Subcutaneous adipose tissue (tissue), 4 donors: ENCODE results near the gene PLAAT2. TPM values are rescaled to one million over a fixed set of nuclear protein-coding genes. Genes with fewer than 3 reads are reported as not detected.

Experiments
- total RNA-seq, 4 donors: library from RNA; depleted of rRNA; stranded (reverse); fragments of >200 nt; gene quantifications; one replicate each; pipeline ENCODE4 v1.1.0, GENCODE V29; 2016
- TF ChIP-seq, protein P1 (sequence below): fragments of 450-650 bp; IDR thresholded peaks from one replicate; pipeline ENCODE4 v1.5.1; 2016; ENCODE audit warnings: low read depth, mild to moderate bottlenecking, control low read depth, antibody characterized with exemption, moderate library complexity

PLAAT2 gene
- total RNA-seq, result not detected

DNA sequence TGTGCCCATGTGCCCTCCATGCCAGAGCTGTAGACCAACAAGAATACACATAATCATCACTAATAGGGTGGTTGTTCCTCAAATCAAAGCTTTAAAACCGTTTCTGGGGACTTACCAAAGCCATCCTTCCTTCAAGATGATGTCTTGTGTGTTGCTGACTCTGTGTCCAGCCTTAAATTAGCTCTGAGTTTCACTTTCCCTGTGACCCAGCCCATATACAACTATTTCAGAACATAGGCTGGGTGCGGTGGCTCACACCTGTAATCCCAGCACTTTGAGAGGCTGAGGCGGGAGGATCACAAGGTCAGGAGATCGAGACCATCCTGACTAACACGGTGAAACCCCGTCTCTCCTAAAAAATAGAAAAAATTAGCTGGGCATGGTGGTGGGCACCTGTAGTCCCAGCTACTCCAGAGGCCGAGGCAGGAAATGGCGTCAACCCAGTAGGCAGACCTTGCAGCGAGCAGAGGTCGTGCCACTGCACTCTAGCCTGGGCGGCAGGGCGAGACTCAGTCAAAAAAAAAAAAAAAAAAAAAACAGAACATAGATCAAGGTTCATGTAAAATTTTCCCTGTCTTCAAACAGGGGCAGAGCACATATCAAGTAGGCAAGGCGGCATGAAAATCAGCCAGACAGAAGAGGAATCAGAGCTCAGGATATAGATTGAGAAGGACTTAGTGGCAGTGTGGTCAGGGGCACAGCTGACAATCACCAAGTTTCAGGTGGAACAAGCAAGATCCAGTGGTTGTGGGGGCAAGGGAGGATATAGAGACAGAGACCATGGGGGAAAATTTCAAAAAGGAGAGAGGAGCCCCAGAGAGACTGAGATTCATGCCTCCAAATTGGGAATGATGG is at the start of gene PLAAT2:
TSS of gene PLAAT2 (minus strand) at position 179 of the 855 bp plus-strand sequence. CDS start at position 124, 55 bp downstream.
- TF ChIP-seq, protein P1, sequence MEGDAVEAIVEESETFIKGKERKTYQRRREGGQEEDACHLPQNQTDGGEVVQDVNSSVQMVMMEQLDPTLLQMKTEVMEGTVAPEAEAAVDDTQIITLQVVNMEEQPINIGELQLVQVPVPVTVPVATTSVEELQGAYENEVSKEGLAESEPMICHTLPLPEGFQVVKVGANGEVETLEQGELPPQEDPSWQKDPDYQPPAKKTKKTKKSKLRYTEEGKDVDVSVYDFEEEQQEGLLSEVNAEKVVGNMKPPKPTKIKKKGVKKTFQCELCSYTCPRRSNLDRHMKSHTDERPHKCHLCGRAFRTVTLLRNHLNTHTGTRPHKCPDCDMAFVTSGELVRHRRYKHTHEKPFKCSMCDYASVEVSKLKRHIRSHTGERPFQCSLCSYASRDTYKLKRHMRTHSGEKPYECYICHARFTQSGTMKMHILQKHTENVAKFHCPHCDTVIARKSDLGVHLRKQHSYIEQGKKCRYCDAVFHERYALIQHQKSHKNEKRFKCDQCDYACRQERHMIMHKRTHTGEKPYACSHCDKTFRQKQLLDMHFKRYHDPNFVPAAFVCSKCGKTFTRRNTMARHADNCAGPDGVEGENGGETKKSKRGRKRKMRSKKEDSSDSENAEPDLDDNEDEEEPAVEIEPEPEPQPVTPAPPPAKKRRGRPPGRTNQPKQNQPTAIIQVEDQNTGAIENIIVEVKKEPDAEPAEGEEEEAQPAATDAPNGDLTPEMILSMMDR, result no peak

DNA sequence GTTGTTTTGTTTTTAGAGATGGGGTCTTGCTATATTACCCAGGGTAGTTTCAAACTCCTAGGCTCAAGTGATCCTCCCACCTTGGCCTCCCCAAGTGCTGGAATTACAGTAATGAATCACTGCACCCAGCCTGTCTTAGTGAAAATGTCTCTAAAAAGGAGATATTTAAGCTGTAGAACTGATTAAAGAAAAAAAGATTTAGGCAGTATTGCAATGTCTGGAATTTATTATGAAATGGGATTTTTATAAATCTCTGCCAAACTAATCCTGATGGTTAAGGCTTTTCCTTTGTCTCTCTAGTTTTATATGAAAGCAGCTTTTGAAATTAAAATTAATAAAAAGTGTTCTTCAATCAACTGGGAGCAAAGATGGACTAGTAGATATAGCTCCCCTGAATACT is 49.0 kb upstream of the PLAAT2 start:
- TF ChIP-seq, protein P1, result no peak

DNA sequence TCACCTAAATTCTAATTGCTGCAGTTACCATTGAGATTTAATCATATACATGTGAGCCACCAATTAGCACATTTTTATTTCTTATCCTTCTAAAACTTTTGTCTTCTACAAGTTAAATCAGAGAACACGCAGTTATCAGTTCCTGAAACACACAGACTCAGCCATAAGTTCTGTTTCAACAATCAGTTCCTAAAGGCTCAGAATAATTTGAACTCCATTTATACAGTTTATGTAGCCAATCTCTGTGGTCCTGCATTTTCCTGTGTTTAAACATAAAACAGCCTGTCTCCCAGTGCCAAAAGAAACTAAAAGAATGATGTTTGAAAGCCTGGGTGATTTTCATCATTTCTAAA is 48.2 kb upstream of the PLAAT2 start:
- TF ChIP-seq, protein P1, result no peak

DNA sequence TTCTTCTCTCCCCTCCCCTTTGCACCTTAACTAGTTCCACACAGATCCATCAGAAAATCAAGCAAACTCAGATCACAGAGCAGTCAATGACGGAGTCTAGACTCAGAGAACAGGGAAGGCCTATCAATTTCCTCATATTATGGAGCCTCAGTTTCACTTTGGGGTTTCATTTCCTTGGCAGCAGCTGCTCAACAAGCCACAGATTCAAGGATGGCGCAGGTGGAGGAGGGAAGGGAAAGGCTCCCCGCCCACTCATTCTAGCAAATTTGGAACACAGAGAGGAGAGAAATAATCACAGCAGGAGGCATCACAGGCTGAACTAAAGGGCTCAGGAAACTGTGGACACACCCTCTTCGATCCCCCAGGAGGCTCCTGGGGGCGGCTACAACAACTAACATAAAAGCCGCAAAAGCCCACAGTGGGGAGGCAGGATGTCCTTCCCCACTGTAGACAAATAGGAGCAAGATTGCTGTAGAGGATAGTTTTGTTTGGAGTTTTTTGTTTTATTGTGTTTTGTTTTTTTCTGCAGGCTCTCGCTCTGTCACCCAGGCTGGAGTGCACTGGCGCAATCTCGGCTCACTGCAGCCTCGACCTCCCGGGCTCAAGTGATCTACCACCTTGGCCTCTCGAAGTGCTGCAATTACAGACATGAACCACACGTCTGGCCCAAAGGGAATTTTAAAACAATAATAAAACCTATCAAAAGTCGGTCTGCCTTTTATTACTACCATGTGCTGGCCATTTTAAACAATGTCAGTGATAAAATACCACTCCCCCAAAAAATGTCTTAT is 47.6 kb upstream of the PLAAT2 start:
- TF ChIP-seq, protein P1, result no peak

DNA sequence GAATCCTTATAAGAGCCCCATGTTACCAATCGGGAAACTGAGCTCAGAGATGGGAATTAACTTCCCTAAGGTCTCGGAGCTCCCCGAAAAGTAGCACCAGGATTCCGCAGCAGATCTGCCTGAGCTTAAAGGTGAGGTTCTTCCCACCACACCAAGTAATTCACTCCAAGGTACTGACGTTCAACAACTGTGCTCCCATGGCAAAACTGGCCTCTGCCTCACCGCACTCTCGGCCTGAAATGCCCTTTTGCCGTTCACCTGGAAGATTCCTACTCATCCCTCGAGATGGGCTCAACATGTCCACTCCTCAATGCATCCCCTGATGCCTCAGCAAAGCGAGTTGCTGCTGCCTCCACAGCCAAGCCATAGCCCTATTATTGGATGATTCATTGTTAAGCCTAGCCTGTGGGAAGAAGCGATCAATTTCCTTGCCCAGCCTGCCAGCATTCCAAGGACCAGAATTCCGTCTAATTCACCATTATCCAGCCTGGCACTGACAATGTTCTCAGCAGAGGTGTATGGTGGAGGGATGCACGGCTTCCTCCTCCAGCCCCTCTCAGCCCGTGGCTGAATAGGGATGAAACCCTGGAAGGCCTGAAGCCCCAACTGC is 46.9 kb upstream of the PLAAT2 start:
- TF ChIP-seq, protein P1, result no peak

DNA sequence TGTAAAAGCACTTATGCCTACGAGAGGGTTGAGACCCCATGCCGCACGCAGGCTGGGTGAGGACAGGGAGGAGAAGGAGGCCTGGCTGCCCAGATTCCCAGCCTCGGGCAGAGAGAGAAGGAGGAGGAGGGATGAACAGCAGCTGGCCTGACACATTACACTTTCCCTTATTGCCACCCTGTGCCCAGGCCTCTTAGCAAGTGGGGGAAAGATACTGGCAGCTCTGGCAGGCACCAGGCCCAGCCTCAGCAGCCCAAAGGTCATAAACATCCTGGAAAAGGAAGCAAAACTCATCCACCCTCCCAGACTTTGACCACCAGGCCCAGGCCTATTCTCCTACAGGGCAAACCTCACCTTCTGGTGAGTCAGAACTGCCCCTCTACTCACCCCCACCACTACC is 46.4 kb upstream of the PLAAT2 start:
- TF ChIP-seq, protein P1, result no peak
